ENCODE measurements around the gene DENND4C. TPM values are rescaled to one million over a fixed set of nuclear protein-coding genes. Genes with fewer than 3 reads are reported as not detected.

Gene DENND4C
- total RNA-seq, 4 donors from 2014 or later: 101 to 143 (median 110) TPM

- H3K27ac ChIP-seq: no peak overlapping the region
- H3K4me3 ChIP-seq: no peak overlapping the region
- in situ Hi-C loops (cut with MboI; ENCODE audit: low pct_ligation_motif_present in 1 of 4, low pct_unique_long_range_greater_than_20kb in 1 of 4, low sequenced_read_pairs in 3 of 4): loop anchor here in 1 of 4 donors (25.0 kb wide), 1 partner anchor 101 kb away; no protein-coding TSS in a partner anchor
- whole genome bisulfite sequencing, 2 donors (ENCODE audit: low coverage in 1 of 2): 86 to 93% methylated on average over 1 to 2 of the region's 2 CpGs
- H3K9me3 ChIP-seq: no peaks in the 10 kb centered on the region
- H3K27me3 ChIP-seq: no peaks in the 10 kb centered on the region
- H3K4me1 ChIP-seq: peaks cover 11 to 38% (median 30%) of the 10 kb centered on the region in 4 donors
- H3K36me3 ChIP-seq: peaks cover 0 to 27% (median 9%) of the 10 kb centered on the region in 4 donors
- TF ChIP-seq POLR2A (IDR thresholded peaks at IDR 0.05) (no peak), EP300 (IDR thresholded peaks at IDR 0.05; ENCODE audit: low read depth) (no peak), CTCF (IDR thresholded peaks at IDR 0.05) (no peak), POLR2AphosphoS5 (IDR thresholded peaks at IDR 0.05) (no peak)
- intact Hi-C loops (cut with DNase I; ENCODE audit: low total_unique reads): no loop called here
- DNase-seq: no peak
Observed at GRCh38 chr9:19288081-19288480, 57.6 kb downstream of the DENND4C start.

GRCh38 chr9:19290103-19290502, 59.6 kb downstream of the DENND4C start:
- H3K4me3 ChIP-seq: no peak overlapping the region
- no peak overlapping the region for H3K27ac ChIP-seq
- intact Hi-C loops (cut with DNase I; ENCODE audit: low total_unique reads) (no loop called here), in situ Hi-C loops (cut with MboI; ENCODE audit: low pct_ligation_motif_present in 1 of 4, low pct_unique_long_range_greater_than_20kb in 1 of 4, low sequenced_read_pairs in 3 of 4) (loop anchor here in 1 of 4 donors (25.0 kb wide), 1 partner anchor 103 kb away; no protein-coding TSS in a partner anchor)
- H3K36me3 ChIP-seq: peaks cover 0 to 33% (median 9%) of the 10 kb centered on the region in 4 donors
- TF ChIP-seq EP300 (IDR thresholded peaks at IDR 0.05; ENCODE audit: low read depth) (no peak), CTCF (IDR thresholded peaks at IDR 0.05) (no peak), POLR2A (IDR thresholded peaks at IDR 0.05) (no peak), POLR2AphosphoS5 (IDR thresholded peaks at IDR 0.05) (no peak)
- H3K9me3 ChIP-seq: no peaks in the 10 kb centered on the region
- H3K4me1 ChIP-seq: peaks cover 11 to 23% (median 19%) of the 10 kb centered on the region in 4 donors
- no peaks in the 10 kb centered on the region for H3K27me3 ChIP-seq
- DNase-seq: no peak

GRCh38 chr9:19294219-19294618, 63.7 kb downstream of the DENND4C start:
- no peak overlapping the region for H3K4me3 ChIP-seq
- no peak for DNase-seq
- H3K4me1 ChIP-seq: peaks cover 0 to 6% (median 0%) of the 10 kb centered on the region in 4 donors

GRCh38 chr9:19298436-19299000, 68.0 kb downstream of the DENND4C start:
- DNase-seq: no peak
- TF ChIP-seq EP300 (IDR thresholded peaks at IDR 0.05; ENCODE audit: low read depth) (no peak), POLR2A (IDR thresholded peaks at IDR 0.05) (no peak), CTCF (IDR thresholded peaks at IDR 0.05) (no peak), POLR2AphosphoS5 (IDR thresholded peaks at IDR 0.05) (no peak)
- H3K27ac ChIP-seq: no peak overlapping the region
- H3K36me3 ChIP-seq: peaks cover 0 to 52% (median 11%) of the 10 kb centered on the region in 4 donors
- no peaks in the 10 kb centered on the region for H3K27me3 ChIP-seq
- intact Hi-C loops (cut with DNase I; ENCODE audit: low total_unique reads): no loop called here
- WGBS, 2 donors (ENCODE audit: low coverage in 1 of 2): 75 to 83% methylated on average over 2 of the region's 2 CpGs
- H3K4me1 ChIP-seq: peaks cover 0 to 6% (median 0%) of the 10 kb centered on the region in 4 donors
- in situ Hi-C loops (cut with MboI; ENCODE audit: low pct_ligation_motif_present in 1 of 4, low pct_unique_long_range_greater_than_20kb in 1 of 4, low sequenced_read_pairs in 3 of 4): loop anchor here in 1 of 4 donors (25.0 kb wide), 1 partner anchor 111 kb away; no protein-coding TSS in a partner anchor
- H3K9me3 ChIP-seq: no peaks in the 10 kb centered on the region
- H3K4me3 ChIP-seq: no peak overlapping the region

More at GRCh38 chr9:19294219-19294618, 63.7 kb downstream of the DENND4C start:
- Histone ChIP-seq H3K27me3 (no peaks in the 10 kb centered on the region), H3K36me3 (peaks cover 0 to 45% (median 11%) of the 10 kb centered on the region in 4 donors), H3K9me3 (no peaks in the 10 kb centered on the region), H3K27ac (no peak overlapping the region)
- TF ChIP-seq EP300 (IDR thresholded peaks at IDR 0.05; ENCODE audit: low read depth) (no peak), CTCF (IDR thresholded peaks at IDR 0.05) (no peak), POLR2AphosphoS5 (IDR thresholded peaks at IDR 0.05) (no peak), POLR2A (IDR thresholded peaks at IDR 0.05) (no peak)
- in situ Hi-C loops (cut with MboI; ENCODE audit: low pct_ligation_motif_present in 1 of 4, low pct_unique_long_range_greater_than_20kb in 1 of 4, low sequenced_read_pairs in 3 of 4) (loop anchor here in 1 of 4 donors (25.0 kb wide), 1 partner anchor 107 kb away; no protein-coding TSS in a partner anchor), intact Hi-C loops (cut with DNase I; ENCODE audit: low total_unique reads) (no loop called here)
- 92 to 93% methylated on average over 4 of the region's 4 CpGs for WGBS, 2 donors (ENCODE audit: low coverage in 1 of 2)

All from transverse colon (tissue), 4 donors.